ENCODE results near the gene TAOK1.

The TAOK1 gene

GRCh38 chr17:29379084-29379991 is 10.8 kb upstream of the TAOK1 start:
- DNase-seq: no peak

- DNase-seq: no peak
Observed at GRCh38 chr17:29383686-29384085, 6.5 kb upstream of the TAOK1 start.

GRCh38 chr17:29384901-29385300 is 5.3 kb upstream of the TAOK1 start:
- DNase-seq: no peak

- DNase-seq: no peak
Observed at GRCh38 chr17:29386760-29387159, 3.4 kb upstream of the TAOK1 start.

- DNase-seq: no peak
Observed at GRCh38 chr17:29388937-29389336, 1.2 kb upstream of the TAOK1 start.

GRCh38 chr17:29390851-29391631 is 878 bp downstream of the TAOK1 start:
- DNase-seq: peak; percentile 22

GRCh38 chr17:29393436-29393835 is 3.3 kb downstream of the TAOK1 start:
- no peak for DNase-seq

GRCh38 chr17:29394761-29395160 is 4.6 kb downstream of the TAOK1 start:
- no peak for DNase-seq

GRCh38 chr17:29396066-29396465 is 5.9 kb downstream of the TAOK1 start:
- no peak for DNase-seq

GRCh38 chr17:29399634-29400033 is 9.5 kb downstream of the TAOK1 start:
- DNase-seq: no peak

- no peak for DNase-seq
Observed at GRCh38 chr17:29400818-29401217, 10.7 kb downstream of the TAOK1 start.

GRCh38 chr17:29401258-29401657 is 11.1 kb downstream of the TAOK1 start:
- no peak for DNase-seq

- DNase-seq: no peak
Observed at GRCh38 chr17:29407856-29408255, 17.7 kb downstream of the TAOK1 start.

GRCh38 chr17:29409963-29410362 is 19.8 kb downstream of the TAOK1 start:
- no peak for DNase-seq

- DNase-seq: no peak
Observed at GRCh38 chr17:29412780-29413565, 22.8 kb downstream of the TAOK1 start.

- DNase-seq: no peak
Observed at GRCh38 chr17:29420128-29420527, 30.0 kb downstream of the TAOK1 start.

- DNase-seq: no peak
Observed at GRCh38 chr17:29430275-29430674, 40.1 kb downstream of the TAOK1 start.

GRCh38 chr17:29433541-29433940 is 43.4 kb downstream of the TAOK1 start:
- DNase-seq: no peak

- DNase-seq: no peak
Observed at GRCh38 chr17:29434550-29434949, 44.4 kb downstream of the TAOK1 start.

GRCh38 chr17:29442451-29442850 is 52.3 kb downstream of the TAOK1 start:
- DNase-seq: no peak

- no peak for DNase-seq
Observed at GRCh38 chr17:29443041-29443739, 53.0 kb downstream of the TAOK1 start.

- no peak for DNase-seq
Observed at GRCh38 chr17:29444589-29444988, 54.4 kb downstream of the TAOK1 start.

GRCh38 chr17:29445844-29446243 is 55.7 kb downstream of the TAOK1 start:
- no peak for DNase-seq

All from CD4-positive, alpha-beta T cell treated with Interleukin-17A for 1 hour (primary cell).